Measurements from ENCODE around the gene ENPP4. TPM values are rescaled to one million over a fixed set of nuclear protein-coding genes. Genes with fewer than 3 reads are reported as not detected.
"Not testable (repeated sequence)": the region's sequence is repeated elsewhere in the genome, so short reads cannot be mapped to it uniquely, and the experiment has no call there.

The ENPP4 gene
- 2.9 TPM for polyA plus RNA-seq (2012; ENCODE audit: low read depth, missing spikeins)

GRCh38 chr6:46129629-46130511, at the start of gene ENPP4:
Gene ENPP4 (plus strand): TSS chr6:46129989. CDS start chr6:46139584, 9,595 bp downstream.
- DNase-seq (ENCODE audit: insufficient read length, low spot score): peak; percentile 84
- FAIRE-seq: peak; percentile 96
- TF ChIP-seq PAX5 (IDR thresholded peaks at IDR 0.05; ENCODE audit: insufficient read depth, low read length, severe bottlenecking) (no peak), TAF1 (IDR thresholded peaks at IDR 0.05; ENCODE audit: low read depth, low read length) (no peak), POLR2A (IDR thresholded peaks at IDR 0.05; ENCODE audit: low read depth, low read length) (peak; percentile 31; the same call in 1 of the 2 replicates), POLR2AphosphoS5 (IDR thresholded peaks at IDR 0.05; ENCODE audit: low read depth, low read length) (no peak), SPI1 (IDR thresholded peaks at IDR 0.05; ENCODE audit: low read depth, low read length) (0 out of 2 replicates have a peak, but pooled peaks have one; percentile 1), POU2F2 (IDR thresholded peaks at IDR 0.05; ENCODE audit: low read depth, low read length) (no peak)

GRCh38 chr6:46080111-46080510, 49.7 kb upstream of the ENPP4 start:
- DNase-seq (ENCODE audit: insufficient read length, low spot score) (no peak), FAIRE-seq (no peak)
- TF ChIP-seq POLR2AphosphoS5 (IDR thresholded peaks at IDR 0.05; ENCODE audit: low read depth, low read length): no peak
- no peak for TF ChIP-seq POLR2A (IDR thresholded peaks at IDR 0.05; ENCODE audit: low read depth, low read length)
- TF ChIP-seq SPI1 (IDR thresholded peaks at IDR 0.05; ENCODE audit: low read depth, low read length): no peak
- TF ChIP-seq PAX5 (IDR thresholded peaks at IDR 0.05; ENCODE audit: insufficient read depth, low read length, severe bottlenecking): no peak

- DNase-seq (ENCODE audit: insufficient read length, low spot score); FAIRE-seq: not testable (repeated sequence)
These were observed 44.1 kb upstream of the ENPP4 start for GRCh38 chr6:46085688-46086087.

GRCh38 chr6:46090115-46091079, 39.4 kb upstream of the ENPP4 start:
- TF ChIP-seq TAF1 (IDR thresholded peaks at IDR 0.05; ENCODE audit: low read depth, low read length): no peak
- TF ChIP-seq POLR2AphosphoS5 (IDR thresholded peaks at IDR 0.05; ENCODE audit: low read depth, low read length): no peak
- TF ChIP-seq POU2F2 (IDR thresholded peaks at IDR 0.05; ENCODE audit: low read depth, low read length): no peak
- no peak for TF ChIP-seq SPI1 (IDR thresholded peaks at IDR 0.05; ENCODE audit: low read depth, low read length)
- no peak for TF ChIP-seq POLR2A (IDR thresholded peaks at IDR 0.05; ENCODE audit: low read depth, low read length)
- TF ChIP-seq PAX5 (IDR thresholded peaks at IDR 0.05; ENCODE audit: insufficient read depth, low read length, severe bottlenecking): no peak
- peak; percentile 41 for DNase-seq (ENCODE audit: insufficient read length, low spot score)
- FAIRE-seq: peak; percentile 86

- FAIRE-seq (peak; percentile 50), DNase-seq (ENCODE audit: insufficient read length, low spot score) (no peak)
- TF ChIP-seq SPI1 (IDR thresholded peaks at IDR 0.05; ENCODE audit: low read depth, low read length) (no peak), POLR2A (IDR thresholded peaks at IDR 0.05; ENCODE audit: low read depth, low read length) (no peak), POU2F2 (IDR thresholded peaks at IDR 0.05; ENCODE audit: low read depth, low read length) (no peak), PAX5 (IDR thresholded peaks at IDR 0.05; ENCODE audit: insufficient read depth, low read length, severe bottlenecking) (no peak), TAF1 (IDR thresholded peaks at IDR 0.05; ENCODE audit: low read depth, low read length) (no peak), POLR2AphosphoS5 (IDR thresholded peaks at IDR 0.05; ENCODE audit: low read depth, low read length) (no peak)
These were observed 38.7 kb upstream of the ENPP4 start for GRCh38 chr6:46091080-46091478.

GRCh38 chr6:46095251-46095650, 34.5 kb upstream of the ENPP4 start:
- FAIRE-seq (no peak), DNase-seq (ENCODE audit: insufficient read length, low spot score) (no peak)
- no peak for TF ChIP-seq TAF1 (IDR thresholded peaks at IDR 0.05; ENCODE audit: low read depth, low read length)
- no peak for TF ChIP-seq POLR2A (IDR thresholded peaks at IDR 0.05; ENCODE audit: low read depth, low read length)
- TF ChIP-seq POLR2AphosphoS5 (IDR thresholded peaks at IDR 0.05; ENCODE audit: low read depth, low read length): no peak
- no peak for TF ChIP-seq PAX5 (IDR thresholded peaks at IDR 0.05; ENCODE audit: insufficient read depth, low read length, severe bottlenecking)
- TF ChIP-seq POU2F2 (IDR thresholded peaks at IDR 0.05; ENCODE audit: low read depth, low read length): no peak
- no peak for TF ChIP-seq SPI1 (IDR thresholded peaks at IDR 0.05; ENCODE audit: low read depth, low read length)

- DNase-seq (ENCODE audit: insufficient read length, low spot score) (no peak), FAIRE-seq (no peak)
- no peak for TF ChIP-seq POLR2AphosphoS5 (IDR thresholded peaks at IDR 0.05; ENCODE audit: low read depth, low read length)
- TF ChIP-seq PAX5 (IDR thresholded peaks at IDR 0.05; ENCODE audit: insufficient read depth, low read length, severe bottlenecking): no peak
These were observed 32.4 kb upstream of the ENPP4 start for GRCh38 chr6:46097366-46097765.

GRCh38 chr6:46098678-46099077, 31.1 kb upstream of the ENPP4 start:
- FAIRE-seq: no peak
- no peak for TF ChIP-seq POLR2A (IDR thresholded peaks at IDR 0.05; ENCODE audit: low read depth, low read length)
- TF ChIP-seq SPI1 (IDR thresholded peaks at IDR 0.05; ENCODE audit: low read depth, low read length): no peak
- TF ChIP-seq POU2F2 (IDR thresholded peaks at IDR 0.05; ENCODE audit: low read depth, low read length): no peak
- TF ChIP-seq TAF1 (IDR thresholded peaks at IDR 0.05; ENCODE audit: low read depth, low read length): no peak
- TF ChIP-seq PAX5 (IDR thresholded peaks at IDR 0.05; ENCODE audit: insufficient read depth, low read length, severe bottlenecking): no peak
- TF ChIP-seq POLR2AphosphoS5 (IDR thresholded peaks at IDR 0.05; ENCODE audit: low read depth, low read length): no peak
- DNase-seq (ENCODE audit: insufficient read length, low spot score): no peak

GRCh38 chr6:46099952-46100351, 29.8 kb upstream of the ENPP4 start:
- no peak for FAIRE-seq
- TF ChIP-seq POLR2A (IDR thresholded peaks at IDR 0.05; ENCODE audit: low read depth, low read length): no peak
- no peak for TF ChIP-seq POLR2AphosphoS5 (IDR thresholded peaks at IDR 0.05; ENCODE audit: low read depth, low read length)
- TF ChIP-seq POU2F2 (IDR thresholded peaks at IDR 0.05; ENCODE audit: low read depth, low read length): no peak
- no peak for TF ChIP-seq TAF1 (IDR thresholded peaks at IDR 0.05; ENCODE audit: low read depth, low read length)
- no peak for TF ChIP-seq PAX5 (IDR thresholded peaks at IDR 0.05; ENCODE audit: insufficient read depth, low read length, severe bottlenecking)
- DNase-seq (ENCODE audit: insufficient read length, low spot score): no peak
